GM12873 (cell line): ENCODE results near the gene GALR3.

ENCODE experiments used
- CTCF ChIP-seq: IDR thresholded peaks from 2 replicates; pipeline ENCODE4 v1.5.1; 2012; ENCODE audit warnings: low read depth, mild to moderate bottlenecking, moderate library complexity, low read length, control low read depth; ENCODE audit not compliant: insufficient read depth; ENCODE audit errors: missing control alignments

Gene GALR3

GRCh38 chr22:37822079-37822833 lies 926 bp upstream of the GALR3 start:
- TF ChIP-seq CTCF = no peak

DNA sequence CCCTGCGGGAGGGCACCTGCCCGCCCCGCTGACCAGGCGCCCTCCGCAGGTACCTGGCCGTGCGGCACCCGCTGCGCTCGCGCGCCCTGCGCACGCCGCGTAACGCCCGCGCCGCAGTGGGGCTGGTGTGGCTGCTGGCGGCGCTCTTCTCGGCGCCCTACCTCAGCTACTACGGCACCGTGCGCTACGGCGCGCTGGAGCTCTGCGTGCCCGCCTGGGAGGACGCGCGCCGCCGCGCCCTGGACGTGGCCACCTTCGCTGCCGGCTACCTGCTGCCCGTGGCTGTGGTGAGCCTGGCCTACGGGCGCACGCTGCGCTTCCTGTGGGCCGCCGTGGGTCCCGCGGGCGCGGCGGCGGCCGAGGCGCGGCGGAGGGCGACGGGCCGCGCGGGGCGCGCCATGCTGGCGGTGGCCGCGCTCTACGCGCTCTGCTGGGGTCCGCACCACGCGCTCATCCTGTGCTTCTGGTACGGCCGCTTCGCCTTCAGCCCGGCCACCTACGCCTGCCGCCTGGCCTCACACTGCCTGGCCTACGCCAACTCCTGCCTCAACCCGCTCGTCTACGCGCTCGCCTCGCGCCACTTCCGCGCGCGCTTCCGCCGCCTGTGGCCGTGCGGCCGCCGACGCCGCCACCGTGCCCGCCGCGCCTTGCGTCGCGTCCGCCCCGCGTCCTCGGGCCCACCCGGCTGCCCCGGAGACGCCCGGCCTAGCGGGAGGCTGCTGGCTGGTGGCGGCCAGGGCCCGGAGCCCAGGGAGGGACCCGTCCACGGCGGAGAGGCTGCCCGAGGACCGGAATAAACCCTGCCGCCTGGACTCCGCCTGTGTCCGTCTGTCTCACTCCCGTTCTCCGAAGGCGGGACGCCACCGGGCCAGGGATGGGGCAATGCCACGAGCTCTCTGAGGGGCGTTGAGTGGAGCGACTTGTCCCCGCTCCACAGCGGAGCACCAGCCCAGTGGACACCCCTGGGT lies 1.8 kb downstream of the GALR3 start:
- no peak for TF ChIP-seq CTCF

GRCh38 chr22:37827056-37827455 lies 3.9 kb downstream of the GALR3 start:
- no peak for TF ChIP-seq CTCF

GRCh38 chr22:37830093-37830842 lies 7.1 kb downstream of the GALR3 start:
- no peak for TF ChIP-seq CTCF

DNA sequence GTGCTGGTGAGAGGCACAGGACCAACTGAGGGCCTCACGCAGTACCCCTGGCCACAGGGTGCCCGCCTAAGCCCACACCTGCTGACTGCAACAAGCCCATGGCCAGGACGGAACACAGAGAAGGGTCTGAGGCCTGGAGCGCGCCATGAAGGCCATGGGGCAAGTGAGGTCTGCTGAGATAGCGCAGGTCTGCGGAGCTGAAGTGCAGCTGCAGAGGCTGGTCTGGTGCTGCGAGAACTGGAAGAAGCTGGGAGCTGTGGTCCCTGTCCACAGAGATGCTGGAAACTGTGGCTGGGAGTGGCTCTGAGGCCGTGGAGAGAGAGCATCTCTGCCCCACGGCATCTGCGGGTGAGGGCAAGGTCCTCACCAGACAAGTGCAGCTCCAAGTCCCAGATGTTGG lies 8.3 kb downstream of the GALR3 start:
- no peak for TF ChIP-seq CTCF

GRCh38 chr22:37832022-37832857 lies 9.1 kb downstream of the GALR3 start:
- no peak for TF ChIP-seq CTCF
